ENCODE data around the gene NCOA3.

DNA sequence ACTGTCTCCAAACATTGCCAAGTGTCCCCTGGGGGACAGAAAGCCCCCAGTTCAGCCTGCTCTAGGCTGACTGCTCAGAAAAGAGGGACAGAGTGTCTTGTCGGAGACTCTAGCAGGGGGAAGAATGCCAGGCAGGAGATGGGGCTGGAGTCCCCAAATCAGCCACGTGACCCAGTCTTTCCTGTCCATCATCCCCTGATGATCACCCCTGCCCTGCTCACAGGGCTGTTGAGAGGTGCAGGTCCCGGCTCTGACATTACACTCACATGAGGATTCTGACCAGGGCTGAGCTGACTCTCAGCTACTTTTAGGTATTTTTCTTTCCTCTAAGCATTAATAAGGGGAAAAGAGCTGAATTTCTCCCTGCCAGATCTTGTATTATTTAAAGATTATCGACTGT lies 167.8 kb downstream of the NCOA3 start:
- no peak for TF ChIP-seq EGR1 (IDR thresholded peaks at IDR 0.05)
- no peak for TF ChIP-seq CEBPB (IDR thresholded peaks at IDR 0.05)
- TF ChIP-seq EP300 (IDR thresholded peaks at IDR 0.05; ENCODE audit: borderline replicate concordance) = no peak
- TF ChIP-seq YY1 (IDR thresholded peaks at IDR 0.05; ENCODE audit: low read depth) = no peak

Data from Ishikawa (cell line).